Brain microvascular endothelial cell (primary cell): ENCODE results near the gene COL5A3.

Experiments used
- DNase-seq: peaks from one replicate; pipeline ENCODE4 v3.0.0-alpha.2; 2020
- H3K27ac ChIP-seq: fragments of 250-450 bp; sonication (Bioruptor Pico); 2 replicates; pipeline ENCODE4 v1.5.1; 2020; ENCODE audit warnings: mild to moderate bottlenecking, moderate library complexity
- H3K27me3 ChIP-seq: fragments of 250-450 bp; sonication (Bioruptor Pico); replicated peaks from 2 replicates; pipeline ENCODE4 v1.5.1; 2020; ENCODE audit warnings: mild to moderate bottlenecking
- H3K36me3 ChIP-seq: fragments of 250-450 bp; sonication (Bioruptor Pico); replicated peaks from 2 replicates; pipeline ENCODE4 v1.5.1; 2020; ENCODE audit warnings: mild to moderate bottlenecking
- H3K4me3 ChIP-seq: 2 replicates; pipeline ENCODE4 v1.5.1; 2011; ENCODE audit warnings: low read depth, mild to moderate bottlenecking, control low read depth, low read length, moderate library complexity
- CTCF ChIP-seq: IDR thresholded peaks from 2 replicates; pipeline ENCODE4 v1.5.1; 2011; ENCODE audit warnings: low read depth, mild to moderate bottlenecking, moderate library complexity, low read length, control low read depth, inconsistent platforms; ENCODE audit errors: missing control alignments
- in situ Hi-C: cut with HindIII; loops from 2 replicates; pipeline ENCODE4 v1.10.0; 2017; ENCODE audit warnings: low sequenced_read_pairs, low pct_ligation_motif_present

Gene COL5A3

GRCh38 chr19:9917321-9917720, 93.0 kb downstream of the COL5A3 start:
- DNase-seq: peak; percentile 66
- Histone ChIP-seq H3K4me3 (no peak overlapping the region), H3K27ac (no peak overlapping the region), H3K36me3 (no peaks in the 10 kb centered on the region), H3K27me3 (peaks cover 5% of the 10 kb centered on the region)
- in situ Hi-C loops: no loop called here
- no peak for TF ChIP-seq CTCF

- peaks cover 5% of the 10 kb centered on the region for H3K27me3 ChIP-seq
- in situ Hi-C loops: no loop called here
- TF ChIP-seq CTCF: no peak
These were observed 93.6 kb downstream of the COL5A3 start for GRCh38 chr19:9916719-9917118.

DNA sequence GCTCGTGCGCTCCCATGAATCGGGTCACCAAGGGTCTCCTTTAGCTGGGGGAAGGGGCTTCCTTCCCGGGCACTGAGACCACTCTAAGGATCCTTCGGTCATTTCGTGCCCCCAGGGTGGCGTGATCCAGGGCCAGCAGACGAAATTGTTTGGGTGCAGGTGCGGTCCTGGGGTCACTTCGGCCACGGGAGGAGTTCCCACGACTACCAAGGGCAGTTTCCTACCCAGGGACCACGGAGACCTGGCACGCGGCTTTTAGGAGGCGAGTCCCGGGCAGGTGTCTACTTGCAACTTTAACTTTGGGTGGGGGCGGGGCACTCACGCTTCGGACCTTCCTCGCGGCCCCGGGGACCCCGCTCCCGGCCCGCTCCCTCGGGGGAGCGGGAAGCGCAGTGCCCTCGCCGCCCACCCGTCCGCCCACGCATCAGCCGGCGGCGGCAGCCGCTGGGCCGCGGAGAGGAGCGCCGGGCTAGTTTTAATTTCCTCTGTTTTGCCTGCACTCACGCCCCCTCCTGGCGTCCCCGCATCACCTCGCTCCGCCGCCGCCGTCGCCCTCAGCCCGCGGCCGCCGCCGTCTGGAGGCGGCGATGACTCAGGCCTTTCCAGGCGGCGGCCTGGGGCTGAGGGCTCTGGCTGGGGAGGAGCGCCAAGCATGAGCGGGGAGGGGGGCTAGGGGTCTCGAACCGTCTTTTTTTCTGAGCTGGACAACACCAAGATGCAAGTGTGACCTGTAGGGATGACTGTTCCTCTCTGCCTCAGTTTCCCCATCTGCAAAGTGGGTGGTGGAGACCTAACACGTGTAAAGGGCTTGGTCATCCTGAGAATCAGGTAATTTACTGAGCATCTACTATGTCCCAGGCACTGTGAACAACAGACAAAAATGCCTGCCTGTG, 95.7 kb downstream of the COL5A3 start:
- in situ Hi-C loops: no loop called here
- DNase-seq: peak; percentile 72
- peak; percentile 43 for TF ChIP-seq CTCF

More at GRCh38 chr19:9916719-9917118, 93.6 kb downstream of the COL5A3 start:
- no peak for DNase-seq
- Histone ChIP-seq H3K4me3 (no peak overlapping the region), H3K27ac (no peak overlapping the region), H3K36me3 (no peaks in the 10 kb centered on the region)

GRCh38 chr19:9914001-9914314, 96.3 kb downstream of the COL5A3 start:
- H3K4me3 ChIP-seq: peak overlapping the region; percentile 49
- peaks cover 5% of the 10 kb centered on the region for H3K27me3 ChIP-seq
- no peak for TF ChIP-seq CTCF
- H3K27ac ChIP-seq: peak overlapping the region; percentile 56
- in situ Hi-C loops: no loop called here
- no peaks in the 10 kb centered on the region for H3K36me3 ChIP-seq
- no peak for DNase-seq

More for the DNA sequence above, 95.7 kb downstream of the COL5A3 start:
- no peaks in the 10 kb centered on the region for H3K36me3 ChIP-seq
- peak overlapping the region; percentile 49 for H3K4me3 ChIP-seq
- peak overlapping the region; percentile 56 for H3K27ac ChIP-seq
- peaks cover 5% of the 10 kb centered on the region for H3K27me3 ChIP-seq

DNA sequence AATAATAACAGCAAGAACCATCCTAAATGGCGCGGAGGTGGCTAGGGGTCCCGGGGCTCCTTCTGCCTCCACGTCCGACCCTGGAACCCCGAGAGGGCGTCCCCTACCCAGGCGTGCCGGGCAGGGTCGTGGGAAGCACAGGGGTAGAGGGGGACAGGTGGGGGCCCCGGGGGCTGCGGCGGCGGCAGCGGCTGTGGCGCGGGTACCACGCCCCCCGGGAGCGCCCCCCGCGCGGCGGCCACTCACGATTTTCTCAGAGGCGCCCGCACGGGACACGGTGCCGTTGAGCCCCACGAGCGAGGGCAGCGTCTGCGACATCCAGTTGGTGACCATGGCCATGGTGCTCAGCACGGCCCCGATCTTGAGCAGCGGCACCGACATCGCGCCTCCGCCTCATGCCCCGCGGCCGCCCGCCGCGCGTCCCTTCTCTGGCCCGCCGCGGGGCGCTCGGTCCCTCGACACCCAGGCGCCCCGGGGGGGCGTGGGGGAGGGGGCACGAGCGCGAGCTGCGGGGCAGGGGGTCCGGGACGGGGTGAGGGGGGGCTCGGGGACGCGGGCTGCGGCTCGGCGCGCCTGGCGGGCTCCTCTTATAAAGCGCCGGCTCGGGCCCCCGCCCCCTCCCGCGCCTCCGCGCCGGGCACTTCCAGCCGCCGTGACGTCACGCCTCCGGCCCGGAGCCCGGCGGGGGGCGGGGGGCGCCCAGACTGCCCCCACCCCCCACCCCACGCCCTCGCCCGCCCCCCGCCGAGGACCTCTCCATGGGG, 96.9 kb downstream of the COL5A3 start:
- Histone ChIP-seq H3K27ac (no peak overlapping the region), H3K4me3 (peak overlapping the region; percentile 49), H3K36me3 (no peaks in the 10 kb centered on the region), H3K27me3 (peaks cover 5% of the 10 kb centered on the region)
- no peak for TF ChIP-seq CTCF
- no peak for DNase-seq
- in situ Hi-C loops: no loop called here
